Bronchial epithelial cell (primary cell): ENCODE data around the gene STYXL2. TPM values are rescaled to one million over a fixed set of nuclear protein-coding genes. Genes with fewer than 3 reads are reported as not detected.

Experiments
- DNase-seq: peaks from one replicate; pipeline ENCODE4 v3.0.0-alpha.2; 2010; ENCODE audit warnings: low read depth
- FAIRE-seq: peaks from 2 replicates; lab custom pipeline; 2011; peaks lifted over from hg19 to GRCh38; lab: Jason Lieb, UNC
- H3K27me3 ChIP-seq: 2 replicates; pipeline ENCODE4 v1.5.1; 2011; ENCODE audit warnings: low read length; ENCODE audit not compliant: control insufficient read depth, insufficient read depth
- H3K36me3 ChIP-seq: 2 replicates; pipeline ENCODE4 v1.5.1; 2011; ENCODE audit warnings: low read length; ENCODE audit not compliant: control insufficient read depth, insufficient read depth
- H3K4me3 ChIP-seq: 2 replicates; pipeline ENCODE4 v1.5.1; 2011; ENCODE audit warnings: mild to moderate bottlenecking, low read depth, low read length, control low read depth
- CTCF ChIP-seq: IDR thresholded peaks from 2 replicates; pipeline ENCODE4 v1.5.1; 2011; ENCODE audit warnings: mild to moderate bottlenecking, moderate library complexity, low read length, control low read depth, inconsistent platforms; ENCODE audit not compliant: insufficient read depth, severe bottlenecking
- total RNA-seq: library from RNA; depleted of rRNA; stranded (reverse); fragments of >200 nt; gene quantifications from 2 replicates; pipeline ENCODE4 v1.2.1, GENCODE V29; 2014

Gene STYXL2
- total RNA-seq, 1 donor from 2014 or later: not detected

DNA sequence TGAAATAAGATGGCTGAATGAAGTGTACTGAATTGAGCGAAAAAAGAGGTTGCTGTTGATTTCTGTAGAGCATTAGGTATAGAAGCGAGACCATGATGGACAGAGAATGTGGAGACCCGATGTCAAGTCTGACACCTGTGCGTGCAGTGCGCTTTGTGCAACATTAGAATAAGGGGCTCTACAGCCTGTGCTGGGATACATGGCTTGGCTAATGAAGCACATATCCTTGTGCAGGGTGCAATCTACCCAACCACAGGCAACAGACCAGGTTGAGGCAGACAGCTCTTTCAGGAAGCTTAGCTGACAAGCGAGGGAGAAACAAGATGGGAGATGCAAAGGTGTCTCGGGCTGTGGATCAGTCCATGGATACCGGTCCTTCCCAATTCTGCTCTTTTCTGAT is 22.6 kb upstream of the STYXL2 start:
- no peak for FAIRE-seq
- DNase-seq: no peak
- peaks cover 3% of the 10 kb centered on the region for H3K27me3 ChIP-seq
- TF ChIP-seq CTCF: no peak
- H3K36me3 ChIP-seq: no peaks in the 10 kb centered on the region
- H3K4me3 ChIP-seq: no peak overlapping the region

- TF ChIP-seq CTCF: no peak
- no peak for FAIRE-seq
Observed at GRCh38 chr1:167076136-167076710, 17.7 kb upstream of the STYXL2 start.

DNA sequence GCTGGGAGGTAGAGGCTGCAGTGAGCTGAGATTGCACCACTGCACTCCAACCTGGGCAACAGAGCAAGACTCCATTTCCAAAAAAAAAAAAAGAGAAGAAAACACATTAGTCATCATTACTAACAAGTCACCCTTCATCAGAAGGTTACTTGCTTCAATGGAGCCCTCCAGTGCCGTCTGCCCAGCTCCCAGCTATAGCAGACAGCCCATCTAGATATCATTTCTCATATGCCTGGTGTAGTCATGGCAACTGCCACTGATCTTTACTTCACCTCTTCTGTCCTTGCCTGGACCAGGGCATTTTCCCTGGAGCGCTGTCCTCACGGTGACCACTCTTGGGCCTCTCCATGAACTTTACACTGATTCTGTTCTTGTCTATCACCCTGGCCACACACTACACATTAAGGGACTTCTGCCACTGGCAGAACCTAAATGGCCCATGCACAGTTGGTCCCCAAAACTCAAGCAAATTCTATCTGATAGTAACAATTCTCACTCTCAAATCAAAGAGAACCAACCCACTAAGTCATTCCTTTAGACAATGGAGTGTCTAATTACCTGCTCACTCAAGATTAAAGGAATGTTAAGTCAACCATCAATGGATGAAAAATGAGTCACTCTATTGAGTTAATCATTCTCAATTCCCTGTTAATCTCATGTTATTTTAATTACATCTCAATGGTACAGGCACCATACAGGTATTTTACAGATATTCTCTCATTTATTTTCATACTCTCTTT is 16.6 kb upstream of the STYXL2 start:
- DNase-seq: peak; percentile 37
- FAIRE-seq: no peak

More at GRCh38 chr1:167076136-167076710, 17.7 kb upstream of the STYXL2 start:
- no peak for DNase-seq
- Histone ChIP-seq H3K36me3 (no peaks in the 10 kb centered on the region), H3K27me3 (peaks cover 2% of the 10 kb centered on the region), H3K4me3 (no peak overlapping the region)

GRCh38 chr1:167077868-167078210 is 16.0 kb upstream of the STYXL2 start:
- Histone ChIP-seq H3K4me3 (no peak overlapping the region), H3K27me3 (peaks cover 2% of the 10 kb centered on the region), H3K36me3 (no peaks in the 10 kb centered on the region)
- FAIRE-seq (no peak), DNase-seq (no peak)
- TF ChIP-seq CTCF: no peak

More for the DNA sequence above, 16.6 kb upstream of the STYXL2 start:
- Histone ChIP-seq H3K4me3 (no peak overlapping the region), H3K36me3 (no peaks in the 10 kb centered on the region), H3K27me3 (peaks cover 2% of the 10 kb centered on the region)
- TF ChIP-seq CTCF: no peak

DNA sequence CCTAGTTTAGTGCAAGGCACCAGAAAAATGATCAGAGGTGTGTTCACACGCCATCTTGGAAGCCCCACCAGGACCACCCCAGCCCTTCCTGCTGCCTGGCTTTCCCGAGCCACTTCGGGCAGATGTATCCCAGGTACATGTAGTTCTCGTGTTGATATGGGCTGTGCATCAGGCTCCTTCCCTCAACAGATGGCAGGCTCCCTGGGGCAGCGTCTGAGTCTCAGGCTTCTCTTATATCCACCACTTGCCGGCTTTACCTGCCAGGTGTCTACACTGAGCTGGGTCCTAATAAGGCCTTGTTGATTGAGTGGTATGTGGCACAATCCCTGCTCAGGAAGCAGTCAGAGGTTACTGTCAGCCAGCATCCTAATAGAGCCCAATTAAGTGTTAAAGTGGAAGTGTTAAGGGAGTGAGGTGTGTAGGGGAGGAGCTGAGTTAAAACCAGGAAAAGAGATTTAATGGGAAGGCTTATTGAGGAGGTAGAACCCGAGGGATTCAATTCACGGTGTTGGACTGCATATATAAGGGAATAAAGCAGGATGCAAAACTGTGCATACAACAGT is 12.2 kb upstream of the STYXL2 start:
- no peaks in the 10 kb centered on the region for H3K36me3 ChIP-seq
- no peak overlapping the region for H3K4me3 ChIP-seq
- no peak for TF ChIP-seq CTCF
- no peak for FAIRE-seq
- H3K27me3 ChIP-seq: no peaks in the 10 kb centered on the region
- DNase-seq: no peak
